ENCODE measurements around the gene TBC1D10B.

TBC1D10B gene

DNA sequence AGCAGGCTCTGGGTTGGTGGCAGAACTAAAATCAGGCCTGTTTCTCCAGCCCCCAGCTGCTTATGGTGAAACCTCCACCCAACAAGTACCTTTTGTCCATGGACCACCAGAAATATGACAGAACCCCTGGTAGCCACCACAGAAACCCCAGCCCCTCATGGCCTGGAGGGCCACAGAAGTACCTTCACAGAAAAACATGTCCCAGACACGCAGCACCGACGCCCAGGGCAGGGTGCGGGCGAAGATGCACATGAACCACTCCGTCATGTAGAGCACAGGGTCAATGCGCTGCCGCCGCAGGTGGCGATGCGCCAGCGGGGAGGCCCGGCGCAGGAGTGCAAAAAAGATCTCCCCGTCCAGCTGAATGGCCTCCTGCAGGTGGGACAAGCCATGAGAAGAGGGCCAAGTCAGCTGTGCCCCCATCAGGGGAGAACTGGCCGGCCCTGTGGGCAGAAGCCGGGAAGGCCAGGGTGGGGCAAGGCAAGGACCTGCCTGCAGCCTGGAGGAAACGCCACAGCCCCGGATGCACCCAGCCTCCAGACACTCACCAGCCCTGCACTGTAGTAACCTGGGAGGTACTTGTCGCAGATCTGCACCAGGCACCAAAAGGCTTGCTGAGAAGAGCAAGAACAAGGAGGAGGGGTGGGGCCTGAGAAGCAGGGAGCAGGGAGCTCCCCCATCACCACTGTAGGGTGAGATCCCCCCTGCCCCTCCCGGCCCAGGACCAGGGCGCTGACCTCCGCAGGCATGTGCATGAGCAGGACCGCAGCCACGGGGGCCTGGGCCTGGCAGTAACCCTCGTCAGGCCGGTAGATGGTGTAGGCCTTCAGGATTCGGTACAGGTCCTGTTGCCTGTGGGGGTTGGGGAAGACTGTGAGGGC lies 11.1 kb downstream of the TBC1D10B start:
- 94 to 95% methylated on average over 25 of the region's 28 CpGs for WGBS, 2 experiments (ENCODE audit: insufficient coverage in 2 of 2)
- Histone ChIP-seq H3K4me1 (ENCODE audit: control insufficient read depth, insufficient read depth, low read length, poor library complexity, severe bottlenecking) (peaks cover 13% of the 10 kb centered on the region), H3K4me3 (ENCODE audit: extremely low read depth, insufficient read depth, low read length, poor library complexity, severe bottlenecking) (no peak overlapping the region), H3K27ac (ENCODE audit: low read depth, low read length, severe bottlenecking) (no peak overlapping the region), H3K36me3 (ENCODE audit: control insufficient read depth, insufficient read depth, low read length) (peaks cover 60% of the 10 kb centered on the region), H3K9me3 (ENCODE audit: control insufficient read depth, low read length) (no peaks in the 10 kb centered on the region)

DNA sequence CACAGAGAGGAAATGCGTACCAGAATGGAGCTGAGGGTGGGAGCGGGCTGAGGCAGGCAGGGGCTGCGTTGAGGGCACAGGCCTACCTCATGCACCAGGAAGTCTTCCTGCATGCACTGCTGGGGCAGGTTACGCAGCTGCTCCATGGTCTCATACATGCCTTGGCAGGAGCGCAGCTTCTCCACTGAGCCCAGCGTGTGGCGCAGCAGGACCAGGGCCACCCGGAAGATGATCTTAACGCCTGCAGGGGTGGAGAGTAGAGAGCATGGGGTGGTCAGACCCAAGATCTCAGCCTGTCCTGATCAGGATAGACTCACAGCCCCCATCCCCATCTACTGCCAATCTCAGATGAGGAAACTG lies 11.7 kb downstream of the TBC1D10B start:
- Histone ChIP-seq H3K27ac (ENCODE audit: low read depth, low read length, severe bottlenecking) (no peak overlapping the region), H3K36me3 (ENCODE audit: control insufficient read depth, insufficient read depth, low read length) (peaks cover 59% of the 10 kb centered on the region), H3K4me3 (ENCODE audit: extremely low read depth, insufficient read depth, low read length, poor library complexity, severe bottlenecking) (no peak overlapping the region), H3K4me1 (ENCODE audit: control insufficient read depth, insufficient read depth, low read length, poor library complexity, severe bottlenecking) (peaks cover 13% of the 10 kb centered on the region), H3K9me3 (ENCODE audit: control insufficient read depth, low read length) (no peaks in the 10 kb centered on the region)
- WGBS, 2 experiments (ENCODE audit: insufficient coverage in 2 of 2), result 93 to 94% methylated on average over 8 to 9 of the region's 9 CpGs

- 92 to 95% methylated on average over 27 to 34 of the region's 37 CpGs for WGBS, 2 experiments (ENCODE audit: insufficient coverage in 2 of 2)
- H3K9me3 ChIP-seq (ENCODE audit: control insufficient read depth, low read length), result no peaks in the 10 kb centered on the region
- H3K36me3 ChIP-seq (ENCODE audit: control insufficient read depth, insufficient read depth, low read length), result peaks cover 60% of the 10 kb centered on the region
Measured at GRCh38 chr16:30357715-30358576, 12.3 kb downstream of the TBC1D10B start.

DNA sequence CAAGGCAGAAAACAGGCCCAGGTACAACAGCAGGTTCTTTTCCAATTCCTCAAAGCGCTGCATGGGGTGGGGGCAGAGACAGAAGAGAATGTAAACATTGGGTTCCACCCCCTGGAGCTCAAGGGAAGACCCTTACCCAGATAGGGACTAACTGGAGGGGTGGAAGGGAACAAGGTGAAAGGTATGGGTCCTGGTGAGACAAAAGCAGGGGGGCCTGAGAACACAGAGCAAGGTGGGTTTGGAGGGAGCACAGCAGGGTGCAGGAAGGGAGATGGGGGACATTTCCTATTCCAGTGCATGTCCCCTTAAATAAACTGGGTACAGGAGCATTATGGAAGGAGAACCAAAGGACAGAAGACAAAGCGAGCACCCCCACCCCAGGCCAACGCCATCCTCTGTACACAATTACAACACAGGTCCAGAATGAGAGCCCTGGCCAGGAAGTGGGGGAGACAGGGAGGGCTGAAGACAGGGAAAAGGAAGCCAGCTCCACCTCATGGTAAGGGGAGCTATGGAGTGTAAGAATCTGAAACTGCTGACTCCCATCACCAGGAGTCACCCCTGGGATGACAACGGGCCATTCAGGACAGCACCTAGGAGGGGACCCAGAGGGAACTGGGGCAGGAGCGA lies 13.1 kb downstream of the TBC1D10B start:
- peaks cover 61% of the 10 kb centered on the region for H3K36me3 ChIP-seq (ENCODE audit: control insufficient read depth, insufficient read depth, low read length)
- no peaks in the 10 kb centered on the region for H3K9me3 ChIP-seq (ENCODE audit: control insufficient read depth, low read length)
- 79 to 94% methylated on average over 3 of the region's 5 CpGs for WGBS, 2 experiments (ENCODE audit: insufficient coverage in 2 of 2)
- H3K4me3 ChIP-seq (ENCODE audit: extremely low read depth, insufficient read depth, low read length, poor library complexity, severe bottlenecking), result no peak overlapping the region
- peaks cover 13% of the 10 kb centered on the region for H3K4me1 ChIP-seq (ENCODE audit: control insufficient read depth, insufficient read depth, low read length, poor library complexity, severe bottlenecking)
- no peak overlapping the region for H3K27ac ChIP-seq (ENCODE audit: low read depth, low read length, severe bottlenecking)

More at GRCh38 chr16:30357715-30358576, 12.3 kb downstream of the TBC1D10B start:
- H3K27ac ChIP-seq (ENCODE audit: low read depth, low read length, severe bottlenecking), result no peak overlapping the region
- peaks cover 13% of the 10 kb centered on the region for H3K4me1 ChIP-seq (ENCODE audit: control insufficient read depth, insufficient read depth, low read length, poor library complexity, severe bottlenecking)
- no peak overlapping the region for H3K4me3 ChIP-seq (ENCODE audit: extremely low read depth, insufficient read depth, low read length, poor library complexity, severe bottlenecking)

DNA sequence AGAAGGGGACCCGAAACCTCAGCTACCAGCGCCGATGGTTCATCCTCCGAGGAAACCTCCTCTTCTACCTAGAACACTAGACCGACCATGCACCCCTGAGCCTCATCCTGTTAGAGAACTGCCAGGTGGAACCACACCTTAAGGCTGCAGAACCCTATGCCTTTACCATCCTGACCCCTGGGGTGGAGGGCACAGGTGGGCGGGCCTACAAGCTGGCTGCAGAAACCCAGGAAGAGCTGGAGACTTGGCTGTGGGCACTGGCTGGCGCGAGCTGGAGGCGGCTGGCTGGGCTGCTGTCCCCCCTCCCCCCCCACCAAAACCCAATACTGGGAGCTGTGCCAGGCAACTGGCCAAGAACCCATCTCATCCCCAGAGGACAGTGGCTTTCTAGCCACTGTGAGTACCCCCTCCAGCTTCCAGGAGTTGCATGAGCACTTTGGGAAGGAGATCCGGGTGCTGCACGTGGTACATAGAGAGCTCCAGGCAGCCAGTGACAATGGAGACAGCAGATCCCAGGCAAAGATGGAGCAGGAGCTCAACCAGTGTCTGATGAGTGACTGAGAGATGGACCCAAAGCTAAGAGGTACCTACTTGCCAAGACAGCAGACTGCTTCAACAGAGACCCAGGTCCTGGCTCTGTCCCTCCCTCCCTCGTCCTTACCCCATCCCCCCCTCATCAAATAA lies 13.8 kb downstream of the TBC1D10B start:
- H3K4me1 ChIP-seq (ENCODE audit: control insufficient read depth, insufficient read depth, low read length, poor library complexity, severe bottlenecking), result peaks cover 13% of the 10 kb centered on the region
- peak overlapping the region; percentile 100 for H3K27ac ChIP-seq (ENCODE audit: low read depth, low read length, severe bottlenecking)
- H3K4me3 ChIP-seq (ENCODE audit: extremely low read depth, insufficient read depth, low read length, poor library complexity, severe bottlenecking), result peak overlapping the region; percentile 94
- no peaks in the 10 kb centered on the region for H3K9me3 ChIP-seq (ENCODE audit: control insufficient read depth, low read length)
- peaks cover 65% of the 10 kb centered on the region for H3K36me3 ChIP-seq (ENCODE audit: control insufficient read depth, insufficient read depth, low read length)
- WGBS, 2 experiments (ENCODE audit: insufficient coverage in 2 of 2), result 90 to 98% methylated on average over 7 to 8 of the region's 12 CpGs

DNA sequence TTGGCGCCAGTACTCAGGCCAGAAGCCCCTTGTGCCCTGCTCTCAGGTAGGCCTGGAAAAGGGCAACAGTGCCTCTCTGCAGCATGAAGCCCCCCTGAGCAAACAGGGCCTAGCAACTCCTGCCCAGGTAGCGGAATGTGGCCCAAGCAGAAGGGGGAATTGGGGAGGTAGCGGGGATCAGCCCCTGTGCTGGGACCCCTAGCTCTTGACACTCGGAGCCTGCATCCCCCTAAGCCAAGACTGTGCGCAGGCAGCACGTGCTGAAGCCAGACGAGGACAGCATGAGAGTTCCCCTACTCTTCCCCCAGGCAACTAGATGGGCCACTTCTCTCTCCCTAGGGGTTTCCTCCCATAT lies 14.4 kb downstream of the TBC1D10B start:
- H3K36me3 ChIP-seq (ENCODE audit: control insufficient read depth, insufficient read depth, low read length), result peaks cover 71% of the 10 kb centered on the region

GRCh38 chr16:30355144-30355953 lies 14.9 kb downstream of the TBC1D10B start, which contains the start of gene CD2BP2:
Gene CD2BP2, minus strand, starts transcription at chr16:30355308. Its CDS starts 627 bp downstream, at chr16:30354681.
- Histone ChIP-seq H3K9me3 (ENCODE audit: control insufficient read depth, low read length) (no peaks in the 10 kb centered on the region), H3K4me3 (ENCODE audit: extremely low read depth, insufficient read depth, low read length, poor library complexity, severe bottlenecking) (peak within 1 kb of the TSS; percentile 94), H3K27ac (ENCODE audit: low read depth, low read length, severe bottlenecking) (peak within 1 kb of the TSS; percentile 100), H3K36me3 (ENCODE audit: control insufficient read depth, insufficient read depth, low read length) (peaks cover 72% of the 10 kb centered on the region), H3K4me1 (ENCODE audit: control insufficient read depth, insufficient read depth, low read length, poor library complexity, severe bottlenecking) (peaks cover 13% of the 10 kb centered on the region)
- 0% methylated on average over 29 to 38 of the region's 45 CpGs for WGBS, 2 experiments (ENCODE audit: insufficient coverage in 2 of 2)

More for the DNA sequence above, 14.4 kb downstream of the TBC1D10B start:
- WGBS, 2 experiments (ENCODE audit: insufficient coverage in 2 of 2), result 57 to 59% methylated on average over 7 of the region's 7 CpGs
- Histone ChIP-seq H3K4me3 (ENCODE audit: extremely low read depth, insufficient read depth, low read length, poor library complexity, severe bottlenecking) (peak overlapping the region; percentile 94), H3K4me1 (ENCODE audit: control insufficient read depth, insufficient read depth, low read length, poor library complexity, severe bottlenecking) (peaks cover 13% of the 10 kb centered on the region), H3K27ac (ENCODE audit: low read depth, low read length, severe bottlenecking) (peak overlapping the region; percentile 100), H3K9me3 (ENCODE audit: control insufficient read depth, low read length) (no peaks in the 10 kb centered on the region)

DNA sequence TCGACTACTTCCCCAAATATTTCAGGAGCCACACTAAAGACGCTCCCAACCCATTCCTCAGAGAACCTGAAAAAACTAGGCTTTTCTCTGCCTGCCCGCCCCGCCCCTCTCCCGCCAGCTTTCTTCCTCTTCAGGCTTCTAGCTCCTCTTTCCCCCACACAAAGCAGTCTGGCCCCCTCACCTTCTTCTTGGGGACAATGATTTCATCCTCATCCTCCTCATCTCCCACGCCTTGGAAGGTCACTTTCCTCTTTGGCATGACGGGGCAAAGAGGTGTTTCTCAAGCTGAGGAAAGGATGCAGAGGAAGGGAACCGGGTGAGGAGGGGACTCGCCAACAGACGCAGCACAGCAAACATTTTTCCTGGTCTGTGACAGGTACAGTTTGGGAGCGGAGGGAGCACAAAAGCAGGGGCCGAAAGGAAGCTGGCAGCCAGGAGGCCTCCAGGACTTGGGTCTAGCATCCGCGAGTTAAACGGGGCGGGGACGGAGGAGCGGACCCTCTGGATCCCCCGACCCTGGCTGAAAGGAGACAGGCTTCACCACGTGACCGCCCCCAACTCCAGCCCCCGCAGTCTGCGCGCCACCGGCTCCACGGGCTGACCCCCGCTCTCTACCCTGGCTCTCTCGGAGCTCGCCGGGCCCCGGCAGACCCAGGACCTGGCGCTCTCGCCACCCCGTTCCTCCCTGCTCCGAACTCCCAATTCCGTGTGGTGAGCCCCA lies 15.7 kb downstream of the TBC1D10B start:
- peaks cover 13% of the 10 kb centered on the region for H3K4me1 ChIP-seq (ENCODE audit: control insufficient read depth, insufficient read depth, low read length, poor library complexity, severe bottlenecking)
- peak overlapping the region; percentile 100 for H3K27ac ChIP-seq (ENCODE audit: low read depth, low read length, severe bottlenecking)
- H3K4me3 ChIP-seq (ENCODE audit: extremely low read depth, insufficient read depth, low read length, poor library complexity, severe bottlenecking), result peak overlapping the region; percentile 94
- WGBS, 2 experiments (ENCODE audit: insufficient coverage in 2 of 2), result 3 to 4% methylated on average over 32 to 36 of the region's 36 CpGs
- H3K9me3 ChIP-seq (ENCODE audit: control insufficient read depth, low read length), result no peaks in the 10 kb centered on the region
- peaks cover 78% of the 10 kb centered on the region for H3K36me3 ChIP-seq (ENCODE audit: control insufficient read depth, insufficient read depth, low read length)

DNA sequence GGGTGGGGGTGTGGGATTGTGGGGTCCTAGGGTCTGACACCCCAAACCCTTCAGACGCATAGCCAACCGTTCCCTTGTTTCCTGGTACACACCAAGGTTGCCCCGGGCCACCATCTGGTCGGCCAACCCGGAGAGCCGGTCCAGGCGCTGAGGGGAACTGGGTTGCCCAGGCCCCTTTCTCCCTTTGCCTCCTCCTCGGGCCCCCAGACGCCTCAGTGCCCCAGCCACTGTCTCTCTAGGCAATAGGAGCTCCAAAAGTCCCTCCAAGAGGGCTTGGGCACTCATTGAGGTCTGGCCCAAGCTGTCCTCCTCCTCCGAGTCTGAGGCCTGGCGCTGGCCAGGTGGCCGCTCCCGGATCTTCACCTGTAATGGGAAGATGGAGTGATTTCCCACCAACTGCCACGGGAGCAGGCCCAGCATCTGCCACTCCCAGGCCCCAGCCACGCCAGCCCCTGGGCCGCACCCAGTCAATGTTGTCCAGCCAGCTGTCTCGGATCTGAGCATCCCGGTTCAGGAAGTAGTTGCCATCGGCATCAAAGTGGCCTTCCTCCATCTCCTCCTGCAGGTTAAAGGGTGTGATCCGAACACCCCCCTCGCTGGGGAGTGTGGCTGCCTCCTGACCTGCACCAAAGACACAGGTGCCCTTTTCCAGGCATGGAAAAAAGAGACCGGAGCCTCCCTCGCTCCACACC lies 16.7 kb downstream of the TBC1D10B start:
- no peaks in the 10 kb centered on the region for H3K9me3 ChIP-seq (ENCODE audit: control insufficient read depth, low read length)
- H3K4me1 ChIP-seq (ENCODE audit: control insufficient read depth, insufficient read depth, low read length, poor library complexity, severe bottlenecking), result peaks cover 13% of the 10 kb centered on the region
- peaks cover 73% of the 10 kb centered on the region for H3K36me3 ChIP-seq (ENCODE audit: control insufficient read depth, insufficient read depth, low read length)
- WGBS, 2 experiments (ENCODE audit: insufficient coverage in 2 of 2), result 95 to 98% methylated on average over 19 to 21 of the region's 23 CpGs
- H3K4me3 ChIP-seq (ENCODE audit: extremely low read depth, insufficient read depth, low read length, poor library complexity, severe bottlenecking), result peak overlapping the region; percentile 94
- no peak overlapping the region for H3K27ac ChIP-seq (ENCODE audit: low read depth, low read length, severe bottlenecking)
